ENCODE data around the gene PTMA.

Gene PTMA

DNA sequence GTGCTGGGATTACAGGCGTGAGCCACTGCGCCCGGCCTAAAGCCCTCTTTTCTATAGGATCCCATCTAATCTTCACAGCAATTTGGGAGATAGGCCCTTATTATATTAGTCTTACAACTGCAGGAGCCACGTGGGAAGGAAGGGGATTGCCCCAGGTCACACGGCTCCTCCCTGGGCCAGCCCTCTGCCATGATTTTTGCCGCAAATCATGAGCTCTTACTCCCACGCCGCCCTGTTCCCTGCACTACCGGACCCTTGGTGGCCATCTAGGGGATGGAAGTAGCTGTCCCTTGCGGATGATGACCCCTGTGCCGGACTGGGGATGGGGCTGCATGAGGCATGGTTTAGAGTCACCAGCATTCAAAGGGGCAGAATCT, 28.4 kb upstream of the PTMA start:
- no peak overlapping the region for H3K4me3 ChIP-seq (ENCODE audit: low read depth, low read length)
- TF ChIP-seq, protein P1, sequence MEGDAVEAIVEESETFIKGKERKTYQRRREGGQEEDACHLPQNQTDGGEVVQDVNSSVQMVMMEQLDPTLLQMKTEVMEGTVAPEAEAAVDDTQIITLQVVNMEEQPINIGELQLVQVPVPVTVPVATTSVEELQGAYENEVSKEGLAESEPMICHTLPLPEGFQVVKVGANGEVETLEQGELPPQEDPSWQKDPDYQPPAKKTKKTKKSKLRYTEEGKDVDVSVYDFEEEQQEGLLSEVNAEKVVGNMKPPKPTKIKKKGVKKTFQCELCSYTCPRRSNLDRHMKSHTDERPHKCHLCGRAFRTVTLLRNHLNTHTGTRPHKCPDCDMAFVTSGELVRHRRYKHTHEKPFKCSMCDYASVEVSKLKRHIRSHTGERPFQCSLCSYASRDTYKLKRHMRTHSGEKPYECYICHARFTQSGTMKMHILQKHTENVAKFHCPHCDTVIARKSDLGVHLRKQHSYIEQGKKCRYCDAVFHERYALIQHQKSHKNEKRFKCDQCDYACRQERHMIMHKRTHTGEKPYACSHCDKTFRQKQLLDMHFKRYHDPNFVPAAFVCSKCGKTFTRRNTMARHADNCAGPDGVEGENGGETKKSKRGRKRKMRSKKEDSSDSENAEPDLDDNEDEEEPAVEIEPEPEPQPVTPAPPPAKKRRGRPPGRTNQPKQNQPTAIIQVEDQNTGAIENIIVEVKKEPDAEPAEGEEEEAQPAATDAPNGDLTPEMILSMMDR (IDR thresholded peaks at IDR 0.05; ENCODE audit: low read depth, low read length) = no peak

DNA sequence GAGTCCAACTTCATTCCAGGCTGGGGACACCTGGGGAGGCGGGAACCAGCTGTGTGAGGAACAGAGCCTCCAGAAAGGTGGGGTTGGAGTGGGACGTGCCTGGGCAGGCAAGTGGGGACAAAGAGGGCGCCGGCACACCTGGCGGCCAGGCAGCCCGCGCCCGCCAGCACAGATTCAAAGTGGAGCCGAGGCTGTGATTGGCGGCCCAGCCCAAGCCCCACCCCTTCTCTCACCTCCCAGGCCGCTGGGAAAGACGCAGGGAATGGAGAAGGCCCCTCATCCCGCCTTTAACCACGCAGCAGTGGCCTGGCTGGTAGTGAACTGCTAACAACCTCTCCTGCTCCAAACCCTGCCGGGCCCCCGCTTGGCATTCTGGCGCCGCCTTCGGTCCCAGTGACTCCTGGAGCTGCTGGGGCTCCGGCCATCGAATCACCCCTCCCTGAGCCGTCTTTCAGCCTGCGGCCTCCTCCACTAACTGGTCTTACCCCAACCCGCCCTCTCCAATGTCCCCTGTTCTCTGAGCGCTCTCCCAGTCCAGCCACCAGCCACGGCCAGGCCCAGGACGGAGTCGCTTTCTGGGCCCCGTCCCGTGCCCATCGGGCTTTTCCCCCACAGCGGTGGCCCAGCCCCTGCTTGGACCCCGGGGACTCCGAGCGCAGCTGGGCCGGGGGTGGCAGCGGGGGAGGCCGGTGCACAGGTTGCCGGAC, 27.9 kb upstream of the PTMA start:
- peak overlapping the region; percentile 26 for H3K4me3 ChIP-seq (ENCODE audit: low read depth, low read length)
- TF ChIP-seq, protein P1 (IDR thresholded peaks at IDR 0.05; ENCODE audit: low read depth, low read length) = no peak

DNA sequence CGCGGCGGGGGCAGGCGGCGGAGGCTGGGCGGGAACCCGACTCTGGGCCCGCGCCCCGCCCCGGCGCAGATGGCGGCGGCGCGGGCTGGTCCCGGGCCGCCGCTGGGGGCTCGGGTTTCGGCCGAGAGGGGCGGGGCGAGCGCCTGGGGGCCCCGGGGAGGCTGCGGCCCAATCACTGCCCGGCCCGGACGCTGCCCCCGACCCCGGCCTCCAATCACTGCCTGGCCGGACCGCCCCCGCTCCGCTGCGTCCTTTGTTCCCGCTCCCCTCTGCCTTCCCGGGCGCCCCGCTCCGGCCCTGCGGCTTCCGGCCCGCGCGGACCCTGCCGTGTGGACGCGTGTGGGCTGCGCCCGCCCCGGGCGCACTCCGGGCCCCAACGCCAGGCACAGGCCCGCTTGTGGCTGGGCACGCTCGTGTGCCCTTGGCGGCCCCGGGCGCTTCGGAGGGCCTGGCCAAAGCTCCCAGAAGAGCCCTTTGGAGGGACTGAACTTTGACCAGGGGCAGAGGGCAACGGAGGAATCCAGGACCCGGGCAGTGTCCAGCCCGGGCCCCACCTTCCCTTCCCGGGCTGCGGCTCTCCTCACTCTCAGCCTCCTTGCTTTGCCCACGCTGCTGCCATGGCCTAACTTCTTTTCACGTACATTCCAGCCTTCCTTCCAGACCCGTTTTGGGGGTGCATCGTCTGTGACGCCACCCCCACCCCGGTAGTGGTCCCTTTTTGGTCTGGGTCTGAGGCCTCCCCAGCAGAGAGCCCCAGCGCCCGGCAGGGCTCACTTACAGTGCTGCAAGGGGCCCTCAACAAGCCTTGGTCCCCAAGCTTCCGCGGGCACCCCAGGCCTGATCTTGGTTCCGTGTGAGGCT, 27.1 kb upstream of the PTMA start:
- peak overlapping the region; percentile 57 for H3K4me3 ChIP-seq (ENCODE audit: low read depth, low read length)
- TF ChIP-seq, protein P1 (IDR thresholded peaks at IDR 0.05; ENCODE audit: low read depth, low read length) = no peak

DNA sequence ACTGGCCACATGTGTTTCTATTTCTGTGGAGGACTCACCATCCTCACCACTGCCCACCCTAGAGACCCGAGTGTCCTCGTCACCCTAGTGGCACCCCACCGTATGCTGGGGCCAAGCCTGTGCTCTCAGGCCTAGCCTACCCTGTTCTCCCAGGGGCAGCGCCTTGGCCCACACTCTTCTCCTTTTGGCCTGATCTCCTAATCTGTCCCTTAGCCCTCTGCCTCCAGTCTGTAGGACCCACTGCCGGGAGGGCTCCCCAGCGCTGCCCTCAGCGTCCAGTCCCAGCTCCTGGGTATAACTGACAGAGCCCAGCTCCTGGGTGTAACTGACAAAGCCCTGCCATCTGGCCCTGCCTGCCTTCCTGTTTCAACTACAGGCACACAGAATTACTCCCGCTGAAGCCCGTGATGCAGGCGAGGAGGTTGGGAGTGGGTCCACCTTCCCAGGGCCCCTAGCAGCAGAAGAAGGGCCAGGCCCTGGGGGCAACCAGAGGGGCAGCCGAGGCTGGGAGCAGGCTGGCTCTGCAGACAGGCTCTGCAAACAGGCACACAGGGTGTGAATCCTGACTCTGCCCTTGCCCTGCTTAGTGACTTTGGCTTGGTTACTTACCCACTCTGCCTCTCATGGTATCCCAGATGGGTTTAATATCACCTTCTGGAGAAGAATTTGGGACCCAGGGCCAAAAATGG, 25.6 kb upstream of the PTMA start:
- TF ChIP-seq, protein P1 (IDR thresholded peaks at IDR 0.05; ENCODE audit: low read depth, low read length) = no peak
- H3K4me3 ChIP-seq (ENCODE audit: low read depth, low read length) = no peak overlapping the region

DNA sequence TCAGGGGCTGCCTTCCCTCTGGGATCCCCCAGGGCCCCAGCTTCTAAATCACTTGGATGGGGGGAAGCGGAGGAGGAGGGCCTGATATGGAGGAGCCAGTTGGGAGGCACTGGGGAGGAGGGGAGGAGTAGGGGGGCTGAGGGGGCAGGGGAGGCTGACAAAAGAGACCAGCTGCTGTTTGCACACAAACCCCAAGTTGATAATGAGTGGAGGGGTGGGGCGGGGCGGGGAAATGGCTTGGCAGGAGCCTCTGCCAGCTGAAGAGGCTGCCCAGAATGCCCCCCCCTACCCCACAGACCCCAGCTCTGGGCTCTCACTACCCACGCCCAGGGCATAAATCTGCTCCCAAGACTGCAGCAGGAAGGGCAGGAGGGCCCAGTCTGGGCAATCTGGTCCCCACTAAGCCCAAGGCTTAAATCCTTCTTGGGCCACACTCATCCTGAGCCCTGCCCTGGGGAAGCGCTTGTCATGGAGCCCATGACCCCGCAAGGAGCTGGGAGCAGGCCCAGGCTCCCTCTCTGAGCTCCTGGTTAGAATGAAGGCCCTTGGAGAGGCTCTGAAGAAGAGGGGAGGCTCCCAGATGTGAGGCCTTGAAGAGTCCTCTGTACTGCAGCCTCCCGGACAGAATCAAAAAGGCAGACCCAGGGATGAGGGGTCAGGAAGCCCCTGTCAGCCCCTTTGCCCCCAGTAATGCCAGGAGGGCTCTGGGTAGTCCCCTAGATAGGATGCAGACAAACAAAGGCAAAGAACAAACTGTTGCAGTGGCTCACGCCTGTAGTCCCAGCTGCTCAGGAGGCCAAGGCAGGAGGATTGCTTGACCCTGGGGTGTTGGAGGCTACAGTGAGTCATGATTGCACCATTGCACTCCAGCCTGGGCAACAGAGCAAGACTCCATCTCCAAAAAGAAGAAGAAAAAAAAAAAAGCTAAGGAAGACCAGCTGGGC, 24.8 kb upstream of the PTMA start:
- TF ChIP-seq, protein P1 (IDR thresholded peaks at IDR 0.05; ENCODE audit: low read depth, low read length) = no peak
- no peak overlapping the region for H3K4me3 ChIP-seq (ENCODE audit: low read depth, low read length)

GRCh38 chr2:231684314-231685223, 23.8 kb upstream of the PTMA start:
- TF ChIP-seq, protein P1 (IDR thresholded peaks at IDR 0.05; ENCODE audit: low read depth, low read length) = no peak
- H3K4me3 ChIP-seq (ENCODE audit: low read depth, low read length) = no peak overlapping the region
